H1 (cell line): ENCODE data around the gene SCGB1C2. TPM values are rescaled to one million over a fixed set of nuclear protein-coding genes. Genes with fewer than 3 reads are reported as not detected.
"Not testable (repeated sequence)": the region's sequence is repeated elsewhere in the genome, so short reads cannot be mapped to it uniquely, and the experiment has no call there.

Experiments
- CTCF ChIA-PET: fragments of 300-600 bp; sonication (Branson Sonifier 250); formaldehyde crosslinking; loops from one replicate; lab custom pipeline; 2021; ENCODE audit not compliant: partially characterized antibody; lab: Charles Lee
- POLR2A ChIA-PET: fragments of 300-600 bp; sonication (Branson Sonifier 250); formaldehyde crosslinking; loops from one replicate; lab custom pipeline; 2021; ENCODE audit warnings: inconsistent platforms; ENCODE audit not compliant: partially characterized antibody; lab: Charles Lee
- DNase-seq, 2 experiments: peaks; one replicate each; pipeline versions ENCODE4 v3.0.0 to v3.0.0-alpha.2; 2010 to 2022; ENCODE audit warnings: low spot score in 2 of 2, low read depth in 1 of 2, mixed read lengths in 1 of 2
- FAIRE-seq: peaks from 2 replicates; lab custom pipeline; 2011; peaks lifted over from hg19 to GRCh38; lab: Jason Lieb, UNC
- H2AFZ ChIP-seq: 2 replicates; pipeline ENCODE4 v1.8.1; 2012; ENCODE audit warnings: low read length, inconsistent platforms
- H2AK5ac ChIP-seq: 2 replicates; pipeline ENCODE4 v1.6.1; 2013; ENCODE audit warnings: low read depth, low read length
- H2BK120ac ChIP-seq: replicated peaks from 2 replicates; pipeline ENCODE3; 2013; ENCODE audit warnings: low read depth, low read length, inconsistent platforms
- H2BK12ac ChIP-seq: 2 replicates; pipeline ENCODE4 v1.6.1; 2013; ENCODE audit warnings: low read depth, low read length
- H2BK15ac ChIP-seq: 2 replicates; pipeline ENCODE4 v1.6.1; 2013; ENCODE audit warnings: low read length
- H2BK20ac ChIP-seq: 2 replicates; pipeline ENCODE4 v1.6.1; 2013; ENCODE audit warnings: low read length
- H2BK5ac ChIP-seq: 2 replicates; pipeline ENCODE4 v1.6.1; 2013; ENCODE audit warnings: low read depth, low read length
- H3K14ac ChIP-seq: 2 replicates; pipeline ENCODE4 v1.6.1; 2013; ENCODE audit warnings: inconsistent platforms; ENCODE audit not compliant: insufficient read length
- H3K18ac ChIP-seq: 2 replicates; pipeline ENCODE4 v1.6.1; 2013; ENCODE audit warnings: low read length; ENCODE audit errors: extremely low read depth
- H3K23ac ChIP-seq: 2 replicates; pipeline ENCODE4 v1.6.1; 2013; ENCODE audit warnings: inconsistent platforms; ENCODE audit not compliant: insufficient read length
- H3K23me2 ChIP-seq: 2 replicates; pipeline ENCODE4 v1.6.1; 2013; ENCODE audit warnings: low read depth, low read length
- H3K27ac ChIP-seq: 2 replicates; pipeline ENCODE4 v1.6.1; 2011; ENCODE audit warnings: low read depth, low read length, inconsistent platforms
- H3K27me3 ChIP-seq, 4 experiments: replicated peaks in 1 of 4; 1 replicate in 1 of 4; 2 replicates in 3 of 4; pipeline versions ENCODE4 v1.6.1 to v1.8.1; 2011 to 2013; ENCODE audit warnings: low read length in 3 of 4, mild to moderate bottlenecking in 3 of 4, inconsistent platforms in 2 of 4, mixed read lengths in 2 of 4, moderate library complexity in 1 of 4; ENCODE audit not compliant: control insufficient read depth in 3 of 4, insufficient read depth in 3 of 4; ENCODE audit errors: extremely low read depth in 1 of 4
- H3K36me3 ChIP-seq, 4 experiments: 2 replicates each; pipeline versions ENCODE4 v1.6.1 to v1.8.1; 2011 to 2013; ENCODE audit warnings: mild to moderate bottlenecking in 4 of 4, low read length in 3 of 4, moderate library complexity in 2 of 4, control low read depth in 1 of 4, inconsistent platforms in 1 of 4; ENCODE audit not compliant: insufficient read depth in 4 of 4, control insufficient read depth in 2 of 4
- H3K4ac ChIP-seq: replicated peaks from 2 replicates; pipeline ENCODE3; 2013; ENCODE audit warnings: low read length, low read depth, mixed read lengths, inconsistent platforms; ENCODE audit not compliant: insufficient read length
- H3K4me1 ChIP-seq, 4 experiments: replicated peaks in 1 of 4; 1 replicate in 1 of 4; 2 replicates in 3 of 4; pipeline versions ENCODE4 v1.6.1 to v1.8.1; 2011 to 2013; ENCODE audit warnings: low read length in 3 of 4, inconsistent platforms in 2 of 4, mixed read lengths in 1 of 4; ENCODE audit not compliant: insufficient read depth in 4 of 4, control insufficient read depth in 3 of 4
- H3K4me2 ChIP-seq, 2 experiments: 2 replicates each; pipeline versions ENCODE4 v1.6.1 to v1.8.1; 2011 to 2013; ENCODE audit warnings: low read depth in 2 of 2, low read length in 2 of 2, control low read depth in 1 of 2, inconsistent platforms in 1 of 2, mild to moderate bottlenecking in 1 of 2; ENCODE audit not compliant: insufficient read depth in 1 of 2
- H3K4me3 ChIP-seq, 4 experiments: fragments of 200-600, 300-600 bp in 1 of 4; sonication (generic), shearing (Covaris generic), sonication (Bioruptor Twin) in 1 of 4; 2 replicates each; pipeline versions ENCODE4 v1.5.1 to v1.8.1; 2011 to 2016; ENCODE audit warnings: low read length in 4 of 4, low read depth in 3 of 4, control low read depth in 2 of 4, inconsistent platforms in 2 of 4, mild to moderate bottlenecking in 2 of 4, mixed read lengths in 1 of 4, moderate library complexity in 1 of 4; ENCODE audit not compliant: insufficient read depth in 2 of 4; ENCODE audit errors: extremely low read depth in 1 of 4
- H3K56ac ChIP-seq: replicated peaks from 2 replicates; pipeline ENCODE3; 2013; ENCODE audit warnings: low read depth, mild to moderate bottlenecking, mixed read lengths, low read length, inconsistent platforms; ENCODE audit not compliant: insufficient read length
- H3K79me1 ChIP-seq: 2 replicates; pipeline ENCODE4 v1.6.1; 2013; ENCODE audit warnings: low read depth, low read length, control low read depth
- H3K79me2 ChIP-seq, 2 experiments: 2 replicates each; pipeline versions ENCODE4 v1.6.1 to v1.8.1; 2012 to 2013; ENCODE audit warnings: low read length in 2 of 2, mild to moderate bottlenecking in 2 of 2, inconsistent platforms in 1 of 2; ENCODE audit not compliant: insufficient read depth in 2 of 2, control insufficient read depth in 1 of 2
- H3K9ac ChIP-seq, 4 experiments: replicated peaks in 1 of 4; 1 replicate in 1 of 4; 2 replicates in 3 of 4; pipeline versions ENCODE4 v1.6.1 to v1.8.1; 2011 to 2013; ENCODE audit warnings: low read depth in 3 of 4, low read length in 3 of 4, control low read depth in 2 of 4, mild to moderate bottlenecking in 2 of 4, moderate library complexity in 2 of 4, inconsistent platforms in 1 of 4; ENCODE audit errors: extremely low read depth in 1 of 4
- H3K9me3 ChIP-seq, 2 experiments: 2 replicates each; pipeline versions ENCODE4 v1.6.1 to v1.8.1; 2012 to 2013; ENCODE audit warnings: mild to moderate bottlenecking in 2 of 2, moderate library complexity in 2 of 2, control low read depth in 1 of 2, inconsistent platforms in 1 of 2, low read depth in 1 of 2, low read length in 1 of 2, mixed read lengths in 1 of 2; ENCODE audit not compliant: insufficient read depth in 2 of 2
- H4K20me1 ChIP-seq, 2 experiments: replicated peaks in 1 of 2; 2 replicates each; pipeline versions ENCODE3 to v1.8.1; 2011 to 2013; ENCODE audit warnings: inconsistent platforms in 2 of 2, low read length in 2 of 2, mild to moderate bottlenecking in 1 of 2; ENCODE audit not compliant: insufficient read depth in 2 of 2, control insufficient read depth in 1 of 2
- H4K5ac ChIP-seq: 2 replicates; pipeline ENCODE4 v1.6.1; 2013; ENCODE audit warnings: low read length, low read depth, mixed read lengths, inconsistent platforms; ENCODE audit not compliant: insufficient read length
- H4K8ac ChIP-seq: 2 replicates; pipeline ENCODE4 v1.8.0; 2013; ENCODE audit warnings: mild to moderate bottlenecking, moderate library complexity, low read length, inconsistent platforms; ENCODE audit not compliant: insufficient read depth; ENCODE audit errors: extremely low read depth
- H4K91ac ChIP-seq: replicated peaks from 2 replicates; pipeline ENCODE3; 2013; ENCODE audit warnings: low read length, mixed read lengths, inconsistent platforms; ENCODE audit not compliant: insufficient read length
- RAD21 ChIP-seq, 2 experiments: IDR thresholded peaks in 1 of 2; conservative IDR thresholded peaks in 1 of 2; 2 replicates each; pipeline ENCODE4 v1.6.1; 2011; ENCODE audit warnings: low read depth in 2 of 2, low read length in 2 of 2, improper control_type of control experiment in 1 of 2, inconsistent platforms in 1 of 2, mild to moderate bottlenecking in 1 of 2, moderate library complexity in 1 of 2
- WGBS, 2 experiments: shearing (Covaris generic) in 1 of 2; methylation state at CpG; one replicate each; pipeline versions ENCODE4 v1.1.6 to v1.1.7; 2013 to 2015; ENCODE audit warnings: low lambda C conversion rate in 2 of 2, mixed read lengths in 2 of 2, inconsistent platforms in 1 of 2, low coverage in 1 of 2, missing lambda C conversion rate in 1 of 2; ENCODE audit not compliant: insufficient replicate concordance in 2 of 2, insufficient coverage in 1 of 2, insufficient read length in 1 of 2; ENCODE audit errors: extremely low coverage in 1 of 2, missing lambda C conversion rate in 1 of 2; 5-methylcytosine and 5-hydroxymethylcytosine counted together
- polyA plus RNA-seq, 7 experiments: library from polyadenylated mRNA; depleted of rRNA in 3 of 7; stranded (reverse) in 5 of 7; unstranded in 2 of 7; fragments of >200 nt in 5 of 7; fragments of 200-250 nt in 2 of 7; gene quantifications; 1 replicate in 5 of 7; 2 replicates in 1 of 7; 4 replicates in 1 of 7; pipeline versions ENCODE4 v1.2.1 to v1.2.3, GENCODE V29; 2011 to 2013; ENCODE audit warnings: missing spikeins in 2 of 7, mixed read lengths in 2 of 7
- total RNA-seq: library from RNA; stranded (reverse); fragmentation: NEBNext Ultra II Directional; extraction: Animal tissue kit (Norgen Biotek cat#: 25700); gene quantifications from 2 replicates; pipeline ENCODE4 v1.2.1, GENCODE V29; 2021
- TF ChIP-seq, protein P1 (sequence below), 3 experiments: IDR thresholded peaks; 1 replicate in 2 of 3; 2 replicates in 1 of 3; pipeline versions ENCODE4 v1.5.1 to v1.6.1; 2011; ENCODE audit warnings: low read length in 3 of 3, mild to moderate bottlenecking in 3 of 3, inconsistent platforms in 2 of 3, low read depth in 1 of 3, moderate library complexity in 1 of 3; ENCODE audit not compliant: insufficient read depth in 1 of 3; ENCODE audit errors: control extremely low read depth in 1 of 3

SCGB1C2 gene
- total and polyA plus RNA-seq, 2 of the 8 experiments (the other 6 are each of a cell fraction or from before 2014, with no cell fraction given) = not detected

DNA sequence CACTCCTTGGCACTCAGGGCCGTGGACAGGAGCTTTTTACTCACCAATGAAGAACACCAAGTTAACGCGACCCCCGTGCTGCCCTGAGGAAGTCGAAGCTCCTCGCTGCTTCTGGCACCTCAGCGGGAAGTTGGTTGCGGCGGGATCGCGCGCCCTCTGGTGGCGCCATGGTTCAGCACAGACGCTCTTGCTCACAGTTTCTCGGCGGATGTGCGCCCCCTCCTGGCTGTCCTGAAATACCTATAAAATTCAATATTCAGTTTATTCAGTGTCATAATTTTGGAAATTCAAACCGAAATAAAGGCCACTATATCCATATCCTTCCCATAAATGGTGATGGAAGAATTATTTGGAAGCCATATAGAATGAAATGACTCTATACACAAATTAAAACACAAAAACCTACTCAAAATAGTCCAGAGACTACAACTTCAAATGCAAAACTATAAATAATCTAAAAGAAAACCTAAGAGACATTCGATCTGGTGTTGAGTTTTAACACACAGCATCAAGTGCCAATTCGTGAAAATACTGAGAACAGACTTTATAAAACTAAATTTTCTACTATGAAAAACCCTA, 18.9 kb upstream of the SCGB1C2 start:
- H2AK5ac ChIP-seq, H4K8ac ChIP-seq, H3K9ac ChIP-seq, H3K23me2 ChIP-seq, H4K5ac ChIP-seq, H3K18ac ChIP-seq, H2BK120ac ChIP-seq, H2BK12ac ChIP-seq, H3K4me3 ChIP-seq, H4K20me1 ChIP-seq, H3K27ac ChIP-seq, H2BK5ac ChIP-seq, H3K23ac ChIP-seq, H3K4ac ChIP-seq, FAIRE-seq, H3K4me1 ChIP-seq, POLR2A ChIA-PET, CTCF ChIA-PET, H3K27me3 ChIP-seq, H2BK20ac ChIP-seq, H3K14ac ChIP-seq, H2AFZ ChIP-seq, H2BK15ac ChIP-seq, H3K4me2 ChIP-seq, H3K9me3 ChIP-seq, H3K56ac ChIP-seq, H3K36me3 ChIP-seq, H3K79me2 ChIP-seq, H4K91ac ChIP-seq, H3K79me1 ChIP-seq: not testable (repeated sequence)
- peak; percentile 49 to 51; a peak in 2 of 4 replicates for TF ChIP-seq RAD21 (IDR thresholded peaks at IDR 0.05 in 1 of 2, conservative IDR thresholded peaks at IDR 0.05 in 1 of 2; ENCODE audit: low read depth in 2 of 2, low read length in 2 of 2)
- TF ChIP-seq, protein P1, sequence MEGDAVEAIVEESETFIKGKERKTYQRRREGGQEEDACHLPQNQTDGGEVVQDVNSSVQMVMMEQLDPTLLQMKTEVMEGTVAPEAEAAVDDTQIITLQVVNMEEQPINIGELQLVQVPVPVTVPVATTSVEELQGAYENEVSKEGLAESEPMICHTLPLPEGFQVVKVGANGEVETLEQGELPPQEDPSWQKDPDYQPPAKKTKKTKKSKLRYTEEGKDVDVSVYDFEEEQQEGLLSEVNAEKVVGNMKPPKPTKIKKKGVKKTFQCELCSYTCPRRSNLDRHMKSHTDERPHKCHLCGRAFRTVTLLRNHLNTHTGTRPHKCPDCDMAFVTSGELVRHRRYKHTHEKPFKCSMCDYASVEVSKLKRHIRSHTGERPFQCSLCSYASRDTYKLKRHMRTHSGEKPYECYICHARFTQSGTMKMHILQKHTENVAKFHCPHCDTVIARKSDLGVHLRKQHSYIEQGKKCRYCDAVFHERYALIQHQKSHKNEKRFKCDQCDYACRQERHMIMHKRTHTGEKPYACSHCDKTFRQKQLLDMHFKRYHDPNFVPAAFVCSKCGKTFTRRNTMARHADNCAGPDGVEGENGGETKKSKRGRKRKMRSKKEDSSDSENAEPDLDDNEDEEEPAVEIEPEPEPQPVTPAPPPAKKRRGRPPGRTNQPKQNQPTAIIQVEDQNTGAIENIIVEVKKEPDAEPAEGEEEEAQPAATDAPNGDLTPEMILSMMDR (IDR thresholded peaks at IDR 0.05; ENCODE audit: control extremely low read depth in 1 of 3, insufficient read depth in 1 of 3, low read depth in 1 of 3, low read length in 3 of 3) = peak; percentile 21 to 79 (median 47)
- 21% methylated on average over 6 of the region's 20 CpGs; no CpG with 5 or more reads in 1 of the 2 experiments for WGBS, 2 experiments
- peak in 1 of 2 experiments; percentile 74 for DNase-seq
